ENCODE results near the gene FGD3.
"Not testable (repeated sequence)": the region's sequence is repeated elsewhere in the genome, so short reads cannot be mapped to it uniquely, and the experiment has no call there.

Gene FGD3

GRCh38 chr9:92979283-92980056, 32.1 kb downstream of the FGD3 start:
- no peak for DNase-seq

- no peak for DNase-seq
Observed at GRCh38 chr9:92980085-92980745, 32.9 kb downstream of the FGD3 start.

GRCh38 chr9:92982130-92982529, 34.8 kb downstream of the FGD3 start:
- DNase-seq, result no peak

GRCh38 chr9:92983984-92984589, 36.8 kb downstream of the FGD3 start:
- no peak for DNase-seq

- DNase-seq, result no peak
Observed at GRCh38 chr9:92984976-92985375, 37.7 kb downstream of the FGD3 start.

GRCh38 chr9:92986176-92987119, 39.1 kb downstream of the FGD3 start:
- DNase-seq, result peak; percentile 24

GRCh38 chr9:92988215-92988768, 41.0 kb downstream of the FGD3 start:
- DNase-seq, result no peak

- no peak for DNase-seq
Observed at GRCh38 chr9:92989561-92989960, 42.2 kb downstream of the FGD3 start.

- no peak for DNase-seq
Observed at GRCh38 chr9:92990461-92990860, 43.1 kb downstream of the FGD3 start.

GRCh38 chr9:92992549-92992948, 45.2 kb downstream of the FGD3 start:
- no peak for DNase-seq

GRCh38 chr9:92998871-92999270, 51.5 kb downstream of the FGD3 start:
- DNase-seq, result not testable (repeated sequence)

- no peak for DNase-seq
Observed at GRCh38 chr9:93001031-93001430, 53.7 kb downstream of the FGD3 start.

- no peak for DNase-seq
Observed at GRCh38 chr9:93002700-93003099, 55.4 kb downstream of the FGD3 start.

- peak; percentile 31 for DNase-seq
Observed at GRCh38 chr9:93003552-93004407, 56.5 kb downstream of the FGD3 start.

- DNase-seq, result no peak
Observed at GRCh38 chr9:93004561-93004960, 57.2 kb downstream of the FGD3 start.

GRCh38 chr9:93005876-93006275, 58.6 kb downstream of the FGD3 start:
- no peak for DNase-seq

- no peak for DNase-seq
Observed at GRCh38 chr9:93007529-93008058, 60.3 kb downstream of the FGD3 start.

- no peak for DNase-seq
Observed at GRCh38 chr9:93008457-93008856, 61.1 kb downstream of the FGD3 start.

GRCh38 chr9:93009337-93010015, 62.2 kb downstream of the FGD3 start:
- peak; percentile 53 for DNase-seq

- no peak for DNase-seq
Observed at GRCh38 chr9:93010056-93010455, 62.7 kb downstream of the FGD3 start.

GRCh38 chr9:93010704-93011103, 63.4 kb downstream of the FGD3 start:
- DNase-seq, result no peak
